Measurements from ENCODE around the gene USP28.

Gene USP28

GRCh38 chr11:113840932-113841664, 34.3 kb downstream of the USP28 start:
- no peak for TF ChIP-seq CTCF (IDR thresholded peaks at IDR 0.05)

GRCh38 chr11:113839842-113840241, 35.5 kb downstream of the USP28 start:
- TF ChIP-seq CTCF (IDR thresholded peaks at IDR 0.05), result no peak

DNA sequence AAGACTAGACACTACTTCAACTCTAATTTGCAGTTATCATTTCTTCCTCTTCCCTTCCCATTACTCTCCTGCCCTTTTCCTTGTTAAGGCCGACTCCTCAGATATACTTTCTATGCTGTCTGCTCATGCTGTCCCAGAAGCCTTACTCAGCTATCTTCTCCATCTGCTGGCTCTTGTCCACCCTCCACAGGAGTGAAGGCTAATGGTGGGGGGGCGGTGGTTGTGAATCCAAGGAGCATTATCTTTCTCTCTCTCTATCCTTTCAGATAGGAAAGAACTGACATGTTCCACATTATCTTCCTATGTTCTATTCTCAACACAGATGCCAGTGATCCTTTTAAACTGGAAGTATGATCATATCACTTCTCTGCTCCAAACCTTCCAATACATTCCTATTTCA, 37.4 kb downstream of the USP28 start:
- TF ChIP-seq CTCF (IDR thresholded peaks at IDR 0.05), result no peak

- no peak for TF ChIP-seq CTCF (IDR thresholded peaks at IDR 0.05)
Observed at GRCh38 chr11:113835306-113835705, 40.1 kb downstream of the USP28 start.

- no peak for TF ChIP-seq CTCF (IDR thresholded peaks at IDR 0.05)
Observed at GRCh38 chr11:113833151-113833550, 42.2 kb downstream of the USP28 start.

DNA sequence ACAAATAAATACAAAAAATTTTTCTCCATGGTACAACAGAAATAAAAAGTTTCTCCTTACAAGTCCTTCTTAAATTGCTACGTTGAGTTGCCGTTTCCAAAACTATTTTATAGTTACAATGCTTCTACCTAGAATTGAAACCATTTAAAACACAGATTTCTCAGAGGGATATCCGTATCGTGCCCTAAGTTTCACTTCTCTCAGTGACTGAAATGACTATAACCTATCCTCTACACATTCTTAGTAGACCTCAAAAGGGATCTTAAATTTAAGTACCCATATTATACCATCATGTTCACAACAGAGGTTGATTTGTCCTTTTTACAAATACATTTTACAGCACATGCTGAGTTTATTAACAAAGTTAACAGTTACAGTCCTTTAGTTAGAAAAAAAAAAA, 44.1 kb downstream of the USP28 start:
- TF ChIP-seq CTCF (IDR thresholded peaks at IDR 0.05), result no peak

GRCh38 chr11:113829751-113830150, 45.6 kb downstream of the USP28 start:
- TF ChIP-seq CTCF (IDR thresholded peaks at IDR 0.05), result no peak

GRCh38 chr11:113828191-113828590, 47.2 kb downstream of the USP28 start:
- no peak for TF ChIP-seq CTCF (IDR thresholded peaks at IDR 0.05)
